GM23338 (cell line): ENCODE data around the gene MSANTD1. TPM values are rescaled to one million over a fixed set of nuclear protein-coding genes. Genes with fewer than 3 reads are reported as not detected.

ENCODE experiments used
- ATAC-seq: fragments of 200-7000 bp; cut with Tn5 transposase; 3 replicates; pipeline ENCODE4 v1.9.1; 2020
- DNase-seq: peaks from one replicate; pipeline ENCODE4 v3.0.0-alpha.2; 2015; ENCODE audit warnings: low spot score
- H2AFZ ChIP-seq: fragments of 200-600 bp; sonication (generic); 2 replicates; pipeline ENCODE4 v1.8.0; 2016; ENCODE audit warnings: antibody characterized with exemption, mild to moderate bottlenecking, moderate library complexity
- H3F3A ChIP-seq: fragments of 200-600 bp; sonication (generic); replicated peaks from 2 replicates; pipeline ENCODE4 v1.8.0; 2017; ENCODE audit warnings: antibody characterized with exemption, mixed run types, low read depth
- H3K27ac ChIP-seq: fragments of 200-600 bp; sonication (generic); 2 replicates; pipeline ENCODE4 v1.6.1; 2016; ENCODE audit warnings: low read depth
- H3K27me3 ChIP-seq: fragments of 200-600 bp; sonication (generic); 2 replicates; pipeline ENCODE4 v1.8.0; 2016; ENCODE audit warnings: mild to moderate bottlenecking, mixed run types, moderate library complexity; ENCODE audit not compliant: insufficient read depth
- H3K36me3 ChIP-seq: fragments of 200-600 bp; sonication (generic); 2 replicates; pipeline ENCODE4 v1.8.0; 2016; ENCODE audit warnings: mild to moderate bottlenecking; ENCODE audit not compliant: insufficient read depth
- H3K4me1 ChIP-seq: fragments of 200-600 bp; sonication (generic); 2 replicates; pipeline ENCODE4 v1.8.0; 2016; ENCODE audit warnings: mild to moderate bottlenecking, moderate library complexity; ENCODE audit not compliant: insufficient read depth
- H3K4me2 ChIP-seq: fragments of 200-600 bp; sonication (generic); 2 replicates; pipeline ENCODE4 v1.7.1; 2017; ENCODE audit warnings: mixed run types
- H3K4me3 ChIP-seq: fragments of 200-600 bp; sonication (generic); 2 replicates; pipeline ENCODE4 v1.6.1; 2016; ENCODE audit warnings: mixed run types
- H3K79me2 ChIP-seq: fragments of 200-600 bp; sonication (generic); replicated peaks from 2 replicates; pipeline ENCODE4 v1.8.0; 2017; ENCODE audit warnings: mild to moderate bottlenecking; ENCODE audit not compliant: insufficient read depth
- H3K9me2 ChIP-seq: fragments of 200-600 bp; sonication (generic); 2 replicates; pipeline ENCODE4 v1.8.0; 2017; ENCODE audit not compliant: insufficient read depth
- H4K20me1 ChIP-seq: fragments of 200-600 bp; sonication (generic); replicated peaks from 2 replicates; pipeline ENCODE4 v1.8.0; 2017; ENCODE audit warnings: mild to moderate bottlenecking; ENCODE audit not compliant: insufficient read depth
- H3K27ac Mint-ChIP-seq: 2 replicates; pipeline ENCODE4 v1.8.0; 2020; ENCODE audit warnings: inconsistent platforms, mild to moderate bottlenecking, moderate library complexity, mixed read lengths
- H3K27me3 Mint-ChIP-seq: 3 replicates; pipeline ENCODE4 v1.8.0; 2022; ENCODE audit warnings: low read depth, mild to moderate bottlenecking, moderate library complexity, mixed read lengths, inconsistent platforms; ENCODE audit not compliant: insufficient read depth, poor library complexity
- H3K36me3 Mint-ChIP-seq: 3 replicates; pipeline ENCODE4 v1.8.0; 2021; ENCODE audit warnings: low read depth, mild to moderate bottlenecking, inconsistent platforms, moderate library complexity, mixed read lengths
- H3K4me1 Mint-ChIP-seq: 3 replicates; pipeline ENCODE4 v1.8.0; 2020; ENCODE audit warnings: mild to moderate bottlenecking, inconsistent platforms, mixed read lengths
- H3K4me3 Mint-ChIP-seq: 3 replicates; pipeline ENCODE4 v1.8.0; 2021; ENCODE audit warnings: moderate library complexity, mild to moderate bottlenecking, inconsistent platforms, mixed read lengths
- H3K9me3 Mint-ChIP-seq: 3 replicates; pipeline ENCODE4 v1.8.0; 2020; ENCODE audit warnings: moderate library complexity, mild to moderate bottlenecking, inconsistent platforms, mixed read lengths
- CREB1 ChIP-seq: fragments of 250-450 bp; sonication (Bioruptor Pico); IDR thresholded peaks from 2 replicates; pipeline ENCODE4 v1.5.0; 2020; ENCODE audit warnings: low read depth, mild to moderate bottlenecking, moderate library complexity
- EZH2 ChIP-seq: fragments of 200-600 bp; sonication (generic); IDR thresholded peaks from one replicate; pipeline ENCODE4 v1.8.0; 2017; ENCODE audit warnings: antibody characterized with exemption, mild to moderate bottlenecking, low read depth; ENCODE audit not compliant: unreplicated experiment
- EZH2phosphoT487 ChIP-seq: fragments of 200-600 bp; sonication (generic); IDR thresholded peaks from one replicate; pipeline ENCODE4 v1.8.1; 2018; ENCODE audit warnings: antibody characterized with exemption; ENCODE audit not compliant: unreplicated experiment
- JUNB ChIP-seq: IDR thresholded peaks from one replicate; pipeline ENCODE4 v1.6.1; 2016; ENCODE audit warnings: antibody characterized with exemption; ENCODE audit not compliant: unreplicated experiment
- NANOG ChIP-seq: IDR thresholded peaks from 2 replicates; pipeline ENCODE4 v1.6.1; 2016; ENCODE audit warnings: antibody characterized with exemption, borderline replicate concordance
- POLR2AphosphoS5 ChIP-seq: IDR thresholded peaks from 2 replicates; pipeline ENCODE4 v1.6.1; 2016; ENCODE audit warnings: antibody characterized with exemption, low read depth
- STAT1 ChIP-seq: IDR thresholded peaks from one replicate; pipeline ENCODE4 v1.6.1; 2016; ENCODE audit warnings: antibody characterized with exemption; ENCODE audit not compliant: unreplicated experiment
- ZNF114 ChIP-seq: fragments of 250-450 bp; sonication (Bioruptor Pico); IDR thresholded peaks from 2 replicates; pipeline ENCODE4 v1.5.0; 2020; ENCODE audit warnings: mild to moderate bottlenecking, moderate library complexity
- ZNF331 ChIP-seq: fragments of 250-450 bp; sonication (Bioruptor Pico); IDR thresholded peaks from 2 replicates; pipeline ENCODE4 v1.5.0; 2020; ENCODE audit warnings: low read depth, mild to moderate bottlenecking, moderate library complexity
- polyA plus RNA-seq: library from polyadenylated mRNA; unstranded; fragments of >200 nt; fragmentation: Nextera tagmentation; extraction: Ambion mirVana; gene quantifications from 2 replicates; pipeline ENCODE4 v1.2.1, GENCODE V29; 2016
- total RNA-seq: library from RNA; depleted of rRNA; stranded (reverse); fragments of >200 nt; shearing (Covaris generic); gene quantifications from 2 replicates; pipeline ENCODE4 v1.2.3, GENCODE V29; 2014
- TF ChIP-seq, protein P1 (sequence below): IDR thresholded peaks from one replicate; pipeline ENCODE4 v1.6.1; 2018; ENCODE audit warnings: antibody characterized with exemption; ENCODE audit not compliant: unreplicated experiment
- TF ChIP-seq, protein P2 (sequence below): IDR thresholded peaks from 2 replicates; pipeline ENCODE4 v1.6.1; 2016; ENCODE audit warnings: antibody characterized with exemption
- TF ChIP-seq, protein P3 (sequence below), 2 experiments: fragments of 200-600 bp in 1 of 2; sonication (generic) in 1 of 2; conservative IDR thresholded peaks; 2 replicates each; pipeline versions ENCODE4 v1.5.1 to v1.6.1; 2016 to 2017; ENCODE audit warnings: antibody characterized with exemption in 2 of 2, low read depth in 2 of 2, mild to moderate bottlenecking in 2 of 2, moderate library complexity in 1 of 2
- TF ChIP-seq, protein P4 (sequence below): fragments of 250-450 bp; sonication (Bioruptor Pico); IDR thresholded peaks from 2 replicates; pipeline ENCODE4 v1.5.0; 2020; ENCODE audit warnings: mild to moderate bottlenecking, moderate library complexity

The MSANTD1 gene
- total and polyA plus RNA-seq, 2 experiments from 2014 or later, result 0.29 to 1.0 TPM

DNA sequence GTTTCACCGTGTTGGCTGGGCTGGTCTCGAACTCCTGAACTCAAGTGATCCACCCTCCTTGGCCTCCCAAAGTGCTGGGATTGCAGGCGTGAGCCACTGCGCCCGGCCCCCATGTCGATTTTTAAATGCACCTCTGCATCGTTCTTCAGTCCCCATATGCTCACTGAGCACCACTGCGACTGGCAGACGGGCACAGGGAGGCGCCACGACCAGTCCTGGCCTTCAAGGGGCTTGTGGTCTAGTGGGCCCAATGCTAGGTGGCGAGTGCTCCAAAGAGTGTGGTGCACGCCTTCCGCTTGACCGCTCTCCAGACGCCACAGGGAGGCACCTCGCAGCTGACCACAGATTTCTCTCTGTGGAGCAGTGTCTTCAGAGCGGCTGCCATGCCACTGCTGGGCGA, 11.7 kb upstream of the MSANTD1 start:
- Histone ChIP-seq H4K20me1 (peaks cover 12% of the 10 kb centered on the region), H3K9me2 (no peaks in the 10 kb centered on the region), H3K79me2 (no peaks in the 10 kb centered on the region), H3K4me1 (peaks cover 12% of the 10 kb centered on the region), H3K4me3 (no peak overlapping the region), H3K36me3 (peaks cover 11% of the 10 kb centered on the region; the same call in 1 of the 2 replicates), H3F3A (0 out of 2 replicates have a peak, but pooled peaks cover 3% of the 10 kb centered on the region), H3K27ac (no peak overlapping the region), H3K4me2 (peak overlapping the region; percentile 56; the same call in 1 of the 2 replicates), H3K27me3 (no peaks in the 10 kb centered on the region), H2AFZ (no peak overlapping the region)
- ATAC-seq, result peak; percentile 10
- peak overlapping the region; percentile 35 for H3K4me3 Mint-ChIP-seq
- H3K9me3 Mint-ChIP-seq, result no peaks in the 10 kb centered on the region; the same call in 2 of the 3 replicates
- no peak overlapping the region for H3K27ac Mint-ChIP-seq
- peaks cover 30% of the 10 kb centered on the region for H3K27me3 Mint-ChIP-seq
- DNase-seq, result no peak
- H3K4me1 Mint-ChIP-seq, result peaks cover 35% of the 10 kb centered on the region
- peaks cover 56% of the 10 kb centered on the region for H3K36me3 Mint-ChIP-seq
- no peak for TF ChIP-seq ZNF331
- TF ChIP-seq JUNB, result no peak
- TF ChIP-seq NANOG, result no peak
- no peak for TF ChIP-seq STAT1
- TF ChIP-seq, protein P1, sequence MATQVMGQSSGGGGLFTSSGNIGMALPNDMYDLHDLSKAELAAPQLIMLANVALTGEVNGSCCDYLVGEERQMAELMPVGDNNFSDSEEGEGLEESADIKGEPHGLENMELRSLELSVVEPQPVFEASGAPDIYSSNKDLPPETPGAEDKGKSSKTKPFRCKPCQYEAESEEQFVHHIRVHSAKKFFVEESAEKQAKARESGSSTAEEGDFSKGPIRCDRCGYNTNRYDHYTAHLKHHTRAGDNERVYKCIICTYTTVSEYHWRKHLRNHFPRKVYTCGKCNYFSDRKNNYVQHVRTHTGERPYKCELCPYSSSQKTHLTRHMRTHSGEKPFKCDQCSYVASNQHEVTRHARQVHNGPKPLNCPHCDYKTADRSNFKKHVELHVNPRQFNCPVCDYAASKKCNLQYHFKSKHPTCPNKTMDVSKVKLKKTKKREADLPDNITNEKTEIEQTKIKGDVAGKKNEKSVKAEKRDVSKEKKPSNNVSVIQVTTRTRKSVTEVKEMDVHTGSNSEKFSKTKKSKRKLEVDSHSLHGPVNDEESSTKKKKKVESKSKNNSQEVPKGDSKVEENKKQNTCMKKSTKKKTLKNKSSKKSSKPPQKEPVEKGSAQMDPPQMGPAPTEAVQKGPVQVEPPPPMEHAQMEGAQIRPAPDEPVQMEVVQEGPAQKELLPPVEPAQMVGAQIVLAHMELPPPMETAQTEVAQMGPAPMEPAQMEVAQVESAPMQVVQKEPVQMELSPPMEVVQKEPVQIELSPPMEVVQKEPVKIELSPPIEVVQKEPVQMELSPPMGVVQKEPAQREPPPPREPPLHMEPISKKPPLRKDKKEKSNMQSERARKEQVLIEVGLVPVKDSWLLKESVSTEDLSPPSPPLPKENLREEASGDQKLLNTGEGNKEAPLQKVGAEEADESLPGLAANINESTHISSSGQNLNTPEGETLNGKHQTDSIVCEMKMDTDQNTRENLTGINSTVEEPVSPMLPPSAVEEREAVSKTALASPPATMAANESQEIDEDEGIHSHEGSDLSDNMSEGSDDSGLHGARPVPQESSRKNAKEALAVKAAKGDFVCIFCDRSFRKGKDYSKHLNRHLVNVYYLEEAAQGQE, result no peak
- TF ChIP-seq, protein P2, sequence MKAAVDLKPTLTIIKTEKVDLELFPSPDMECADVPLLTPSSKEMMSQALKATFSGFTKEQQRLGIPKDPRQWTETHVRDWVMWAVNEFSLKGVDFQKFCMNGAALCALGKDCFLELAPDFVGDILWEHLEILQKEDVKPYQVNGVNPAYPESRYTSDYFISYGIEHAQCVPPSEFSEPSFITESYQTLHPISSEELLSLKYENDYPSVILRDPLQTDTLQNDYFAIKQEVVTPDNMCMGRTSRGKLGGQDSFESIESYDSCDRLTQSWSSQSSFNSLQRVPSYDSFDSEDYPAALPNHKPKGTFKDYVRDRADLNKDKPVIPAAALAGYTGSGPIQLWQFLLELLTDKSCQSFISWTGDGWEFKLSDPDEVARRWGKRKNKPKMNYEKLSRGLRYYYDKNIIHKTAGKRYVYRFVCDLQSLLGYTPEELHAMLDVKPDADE, result no peak
- TF ChIP-seq, protein P3, sequence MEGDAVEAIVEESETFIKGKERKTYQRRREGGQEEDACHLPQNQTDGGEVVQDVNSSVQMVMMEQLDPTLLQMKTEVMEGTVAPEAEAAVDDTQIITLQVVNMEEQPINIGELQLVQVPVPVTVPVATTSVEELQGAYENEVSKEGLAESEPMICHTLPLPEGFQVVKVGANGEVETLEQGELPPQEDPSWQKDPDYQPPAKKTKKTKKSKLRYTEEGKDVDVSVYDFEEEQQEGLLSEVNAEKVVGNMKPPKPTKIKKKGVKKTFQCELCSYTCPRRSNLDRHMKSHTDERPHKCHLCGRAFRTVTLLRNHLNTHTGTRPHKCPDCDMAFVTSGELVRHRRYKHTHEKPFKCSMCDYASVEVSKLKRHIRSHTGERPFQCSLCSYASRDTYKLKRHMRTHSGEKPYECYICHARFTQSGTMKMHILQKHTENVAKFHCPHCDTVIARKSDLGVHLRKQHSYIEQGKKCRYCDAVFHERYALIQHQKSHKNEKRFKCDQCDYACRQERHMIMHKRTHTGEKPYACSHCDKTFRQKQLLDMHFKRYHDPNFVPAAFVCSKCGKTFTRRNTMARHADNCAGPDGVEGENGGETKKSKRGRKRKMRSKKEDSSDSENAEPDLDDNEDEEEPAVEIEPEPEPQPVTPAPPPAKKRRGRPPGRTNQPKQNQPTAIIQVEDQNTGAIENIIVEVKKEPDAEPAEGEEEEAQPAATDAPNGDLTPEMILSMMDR (conservative IDR thresholded peaks at IDR 0.05; ENCODE audit: low read depth in 2 of 2), result no peak
- no peak for TF ChIP-seq EZH2phosphoT487
- TF ChIP-seq EZH2, result no peak
- no peak for TF ChIP-seq POLR2AphosphoS5
- no peak for TF ChIP-seq CREB1
- TF ChIP-seq ZNF114 (CRISPR knock-in tag), result no peak
- TF ChIP-seq, protein P4, sequence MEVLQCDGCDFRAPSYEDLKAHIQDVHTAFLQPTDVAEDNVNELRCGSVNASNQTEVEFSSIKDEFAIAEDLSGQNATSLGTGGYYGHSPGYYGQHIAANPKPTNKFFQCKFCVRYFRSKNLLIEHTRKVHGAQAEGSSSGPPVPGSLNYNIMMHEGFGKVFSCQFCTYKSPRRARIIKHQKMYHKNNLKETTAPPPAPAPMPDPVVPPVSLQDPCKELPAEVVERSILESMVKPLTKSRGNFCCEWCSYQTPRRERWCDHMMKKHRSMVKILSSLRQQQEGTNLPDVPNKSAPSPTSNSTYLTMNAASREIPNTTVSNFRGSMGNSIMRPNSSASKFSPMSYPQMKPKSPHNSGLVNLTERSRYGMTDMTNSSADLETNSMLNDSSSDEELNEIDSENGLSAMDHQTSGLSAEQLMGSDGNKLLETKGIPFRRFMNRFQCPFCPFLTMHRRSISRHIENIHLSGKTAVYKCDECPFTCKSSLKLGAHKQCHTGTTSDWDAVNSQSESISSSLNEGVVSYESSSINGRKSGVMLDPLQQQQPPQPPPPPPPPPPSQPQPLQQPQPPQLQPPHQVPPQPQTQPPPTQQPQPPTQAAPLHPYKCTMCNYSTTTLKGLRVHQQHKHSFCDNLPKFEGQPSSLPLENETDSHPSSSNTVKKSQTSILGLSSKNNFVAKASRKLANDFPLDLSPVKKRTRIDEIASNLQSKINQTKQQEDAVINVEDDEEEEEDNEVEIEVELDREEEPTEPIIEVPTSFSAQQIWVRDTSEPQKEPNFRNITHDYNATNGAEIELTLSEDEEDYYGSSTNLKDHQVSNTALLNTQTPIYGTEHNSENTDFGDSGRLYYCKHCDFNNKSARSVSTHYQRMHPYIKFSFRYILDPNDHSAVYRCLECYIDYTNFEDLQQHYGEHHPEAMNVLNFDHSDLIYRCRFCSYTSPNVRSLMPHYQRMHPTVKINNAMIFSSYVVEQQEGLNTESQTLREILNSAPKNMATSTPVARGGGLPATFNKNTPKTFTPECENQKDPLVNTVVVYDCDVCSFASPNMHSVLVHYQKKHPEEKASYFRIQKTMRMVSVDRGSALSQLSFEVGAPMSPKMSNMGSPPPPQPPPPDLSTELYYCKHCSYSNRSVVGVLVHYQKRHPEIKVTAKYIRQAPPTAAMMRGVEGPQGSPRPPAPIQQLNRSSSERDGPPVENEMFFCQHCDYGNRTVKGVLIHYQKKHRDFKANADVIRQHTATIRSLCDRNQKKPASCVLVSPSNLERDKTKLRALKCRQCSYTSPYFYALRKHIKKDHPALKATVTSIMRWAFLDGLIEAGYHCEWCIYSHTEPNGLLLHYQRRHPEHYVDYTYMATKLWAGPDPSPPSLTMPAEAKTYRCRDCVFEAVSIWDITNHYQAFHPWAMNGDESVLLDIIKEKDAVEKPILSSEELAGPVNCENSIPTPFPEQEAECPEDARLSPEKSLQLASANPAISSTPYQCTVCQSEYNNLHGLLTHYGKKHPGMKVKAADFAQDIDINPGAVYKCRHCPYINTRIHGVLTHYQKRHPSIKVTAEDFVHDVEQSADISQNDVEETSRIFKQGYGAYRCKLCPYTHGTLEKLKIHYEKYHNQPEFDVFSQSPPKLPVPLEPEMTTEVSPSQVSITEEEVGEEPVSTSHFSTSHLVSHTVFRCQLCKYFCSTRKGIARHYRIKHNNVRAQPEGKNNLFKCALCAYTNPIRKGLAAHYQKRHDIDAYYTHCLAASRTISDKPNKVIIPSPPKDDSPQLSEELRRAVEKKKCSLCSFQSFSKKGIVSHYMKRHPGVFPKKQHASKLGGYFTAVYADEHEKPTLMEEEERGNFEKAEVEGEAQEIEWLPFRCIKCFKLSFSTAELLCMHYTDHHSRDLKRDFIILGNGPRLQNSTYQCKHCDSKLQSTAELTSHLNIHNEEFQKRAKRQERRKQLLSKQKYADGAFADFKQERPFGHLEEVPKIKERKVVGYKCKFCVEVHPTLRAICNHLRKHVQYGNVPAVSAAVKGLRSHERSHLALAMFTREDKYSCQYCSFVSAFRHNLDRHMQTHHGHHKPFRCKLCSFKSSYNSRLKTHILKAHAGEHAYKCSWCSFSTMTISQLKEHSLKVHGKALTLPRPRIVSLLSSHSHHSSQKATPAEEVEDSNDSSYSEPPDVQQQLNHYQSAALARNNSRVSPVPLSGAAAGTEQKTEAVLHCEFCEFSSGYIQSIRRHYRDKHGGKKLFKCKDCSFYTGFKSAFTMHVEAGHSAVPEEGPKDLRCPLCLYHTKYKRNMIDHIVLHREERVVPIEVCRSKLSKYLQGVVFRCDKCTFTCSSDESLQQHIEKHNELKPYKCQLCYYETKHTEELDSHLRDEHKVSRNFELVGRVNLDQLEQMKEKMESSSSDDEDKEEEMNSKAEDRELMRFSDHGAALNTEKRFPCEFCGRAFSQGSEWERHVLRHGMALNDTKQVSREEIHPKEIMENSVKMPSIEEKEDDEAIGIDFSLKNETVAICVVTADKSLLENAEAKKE (CRISPR knock-in tag), result no peak
